ENCODE results near the gene ZNG1C.
"Not testable (repeated sequence)": the region's sequence is repeated elsewhere in the genome, so short reads cannot be mapped to it uniquely, and the experiment has no call there.

Gene ZNG1C

GRCh38 chr9:68342265-68343025 lies 100.7 kb downstream of the ZNG1C start:
- ATAC-seq = peak; percentile 82

GRCh38 chr9:68343242-68343641 lies 101.5 kb downstream of the ZNG1C start:
- ATAC-seq, DNase-seq: not testable (repeated sequence)

More at GRCh38 chr9:68342265-68343025, 100.7 kb downstream of the ZNG1C start:
- DNase-seq = not testable (repeated sequence)

GRCh38 chr9:68343992-68344391 lies 102.2 kb downstream of the ZNG1C start:
- not testable (repeated sequence) for DNase-seq, ATAC-seq

Data from stimulated activated naive CD8-positive, alpha-beta T cell treated with anti-CD3 and anti-CD28 coated beads, Interleukin-15, Interleukin-2, amounts not matched to agents 100 U/mL and 50 U/mL, for 24 hours (primary cell).